ENCODE data around the gene ETFRF1. TPM values are rescaled to one million over a fixed set of nuclear protein-coding genes. Genes with fewer than 3 reads are reported as not detected.

The ETFRF1 gene, protein sequence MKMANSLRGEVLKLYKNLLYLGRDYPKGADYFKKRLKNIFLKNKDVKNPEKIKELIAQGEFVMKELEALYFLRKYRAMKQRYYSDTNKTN
- total RNA-seq, result 13.3 and 16.1 TPM in 2 replicates

DNA sequence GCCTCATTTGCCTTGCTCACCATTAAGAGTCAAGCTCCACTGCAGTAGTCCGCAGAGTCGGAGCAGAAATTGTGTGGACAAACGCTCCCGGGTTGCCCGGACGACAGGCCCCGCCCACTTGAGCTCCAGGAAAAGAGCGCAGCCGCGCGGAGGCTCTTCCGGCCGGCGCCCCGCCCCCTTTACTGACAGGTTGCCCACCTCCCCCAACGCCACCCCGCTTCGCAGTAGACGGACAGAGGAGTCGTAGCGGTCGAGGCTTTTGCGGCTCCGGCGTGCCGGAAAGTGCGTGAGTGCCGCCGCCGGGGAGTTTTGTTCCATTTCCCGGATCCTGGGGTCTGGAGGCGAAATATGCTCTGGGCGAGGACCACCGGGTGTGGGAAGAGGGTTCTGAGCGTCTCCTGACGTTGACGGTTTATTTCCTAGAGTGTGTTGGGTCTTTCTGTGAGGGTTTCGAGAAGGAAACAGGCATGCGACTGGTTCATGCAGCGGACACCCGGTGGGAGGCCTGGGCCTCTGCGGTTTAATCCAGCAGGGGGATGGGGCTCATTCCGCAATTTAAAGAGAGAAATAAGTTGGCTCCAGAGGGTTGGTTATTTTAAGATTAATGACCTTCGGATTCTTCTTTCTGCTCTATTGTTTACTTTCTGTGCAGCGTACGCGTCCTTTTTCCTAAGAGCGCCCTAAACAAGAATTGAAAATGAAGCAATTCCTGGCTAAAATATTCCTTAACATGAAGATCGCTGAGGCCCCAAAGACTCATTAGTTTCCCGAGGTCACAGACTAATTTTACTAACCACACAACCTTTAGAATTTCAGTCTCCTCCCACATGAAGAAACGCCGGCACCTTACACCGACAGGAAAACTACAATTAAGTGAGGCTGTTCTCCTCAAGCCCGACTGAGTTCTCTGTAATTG, at the start of gene ETFRF1, which contains the start of gene DNAI7:
ETFRF1 (plus strand) TSS at position 182 of the 916 bp plus-strand sequence. CDS start 8,720 bp downstream, outside the sequence.
DNAI7 (minus strand) TSS at position 105 of the 916 bp plus-strand sequence; CDS start at position 23, 82 bp downstream.

DNA sequence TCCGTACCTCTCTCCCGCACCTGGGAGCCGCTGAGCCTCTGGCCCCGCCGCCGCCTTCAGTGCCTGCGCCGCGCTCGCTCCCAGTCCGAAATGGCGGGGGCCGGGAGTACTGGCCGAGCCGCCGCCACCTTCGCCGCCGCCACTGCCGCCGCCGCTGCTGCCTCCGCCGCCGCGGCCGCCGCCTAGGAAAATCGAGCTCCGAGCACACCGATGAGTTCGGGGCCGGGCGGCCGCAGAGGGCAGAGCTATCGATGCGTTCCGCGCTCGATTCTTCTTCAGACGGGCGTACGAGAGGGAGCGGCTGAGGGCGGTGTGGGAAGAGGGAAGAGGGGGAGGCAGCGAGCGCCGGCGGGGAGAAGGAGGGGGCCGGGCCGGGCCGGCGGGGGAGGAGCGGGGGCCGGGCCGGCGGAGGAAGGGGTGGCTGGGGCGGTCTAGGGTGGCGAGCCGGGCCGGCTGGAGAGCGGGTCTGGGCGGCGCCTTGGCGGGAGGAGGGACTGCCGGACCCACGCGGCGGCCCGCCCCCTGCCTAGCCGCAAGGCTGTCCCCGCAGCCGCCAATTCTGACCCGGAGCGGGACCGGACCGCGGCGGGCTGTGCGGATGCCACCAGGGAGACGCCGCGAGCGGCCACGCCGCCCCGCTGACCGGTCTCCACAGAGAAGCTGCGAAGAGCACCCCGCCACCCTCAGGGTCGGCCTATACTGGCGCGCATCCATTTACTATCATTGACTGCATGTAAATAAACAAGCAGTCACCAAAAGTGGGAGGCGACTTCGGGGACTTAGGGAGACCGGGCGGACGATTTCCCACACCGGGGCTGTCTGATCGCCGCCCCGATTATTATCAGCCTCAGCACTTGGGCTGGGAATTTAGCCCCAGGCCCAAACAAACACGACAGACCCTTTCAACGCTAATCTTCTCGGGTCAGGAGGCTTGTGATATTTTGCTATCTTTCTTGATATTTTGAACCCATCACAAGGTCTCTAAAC, 56.0 kb downstream of the ETFRF1 start, which contains the start of gene KRAS:
KRAS (minus strand) TSS at position 186 of the 987 bp plus-strand sequence.

Other genes with a start within 250 kb of the ETFRF1 start
- gene BCAT1, start 246.1 kb upstream of the ETFRF1 start, total RNA-seq, result 150 and 268 TPM in 2 replicates
- 0.22 and 0.39 TPM in 2 replicates for gene DNAI7, start 77 bp upstream of the ETFRF1 start, total RNA-seq
- gene KRAS, start 55.7 kb downstream of the ETFRF1 start, total RNA-seq, result 11.0 and 14.3 TPM in 2 replicates